ENCODE measurements around the gene WDR27. TPM values are rescaled to one million over a fixed set of nuclear protein-coding genes. Genes with fewer than 3 reads are reported as not detected.
"Not testable (repeated sequence)": the region's sequence is repeated elsewhere in the genome, so short reads cannot be mapped to it uniquely, and the experiment has no call there.

The WDR27 gene
- total RNA-seq, 1 donor from 2014 or later = 59.0 TPM

DNA sequence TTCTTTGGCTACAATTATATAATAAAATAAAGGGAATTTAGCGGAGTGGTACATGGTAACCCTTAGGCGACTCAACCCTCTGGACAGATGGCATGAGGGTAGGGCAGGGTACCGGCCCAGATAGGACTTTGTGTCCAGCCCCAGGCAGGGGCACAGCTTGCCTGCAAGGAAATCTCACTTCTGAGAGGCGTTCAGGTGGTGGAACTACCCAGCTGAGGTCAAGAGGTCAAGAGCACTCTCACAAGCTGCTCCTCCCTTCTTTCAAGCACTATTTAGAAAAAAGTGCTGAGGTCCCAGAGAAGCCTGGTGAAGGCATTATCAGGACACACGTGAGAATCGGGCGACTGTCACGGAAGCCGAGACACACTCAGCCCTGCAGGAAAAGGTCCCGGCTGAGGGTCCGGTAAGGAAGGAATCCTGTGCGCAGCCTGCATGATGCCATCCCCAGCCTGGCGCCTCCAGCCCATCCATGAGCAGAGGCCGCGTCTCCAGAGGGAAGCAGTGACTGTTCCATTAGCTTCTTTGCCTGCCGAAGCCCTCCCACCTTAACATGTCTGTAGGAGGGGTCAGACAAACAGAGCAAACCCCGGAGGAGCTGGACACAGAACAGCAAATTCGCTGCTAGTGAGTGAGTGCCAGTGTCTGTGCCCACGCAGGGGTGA is 54.8 kb downstream of the WDR27 start:
- Mint-ChIP-seq H3K36me3 (ENCODE audit: low read depth, unreplicated experiment) (peaks cover 11% of the 10 kb centered on the region), H3K4me1 (ENCODE audit: unreplicated experiment) (peaks cover 2% of the 10 kb centered on the region), H3K27me3 (ENCODE audit: unreplicated experiment) (peaks cover 5% of the 10 kb centered on the region), H3K27ac (ENCODE audit: unreplicated experiment) (no peak overlapping the region), H3K9me3 (ENCODE audit: unreplicated experiment) (no peaks in the 10 kb centered on the region), H3K4me3 (ENCODE audit: unreplicated experiment) (no peak overlapping the region)
- no peak for DNase-seq (ENCODE audit: low spot score)
- no peak for TF ChIP-seq CTCF (IDR thresholded peaks at IDR 0.05; ENCODE audit: unreplicated experiment)

GRCh38 chr6:169645459-169645858 is 56.4 kb downstream of the WDR27 start:
- H3K27ac Mint-ChIP-seq (ENCODE audit: unreplicated experiment); H3K27me3 Mint-ChIP-seq (ENCODE audit: unreplicated experiment); H3K36me3 Mint-ChIP-seq (ENCODE audit: low read depth, unreplicated experiment); DNase-seq (ENCODE audit: low spot score); H3K4me3 Mint-ChIP-seq (ENCODE audit: unreplicated experiment); H3K9me3 Mint-ChIP-seq (ENCODE audit: unreplicated experiment); H3K4me1 Mint-ChIP-seq (ENCODE audit: unreplicated experiment): not testable (repeated sequence)

DNA sequence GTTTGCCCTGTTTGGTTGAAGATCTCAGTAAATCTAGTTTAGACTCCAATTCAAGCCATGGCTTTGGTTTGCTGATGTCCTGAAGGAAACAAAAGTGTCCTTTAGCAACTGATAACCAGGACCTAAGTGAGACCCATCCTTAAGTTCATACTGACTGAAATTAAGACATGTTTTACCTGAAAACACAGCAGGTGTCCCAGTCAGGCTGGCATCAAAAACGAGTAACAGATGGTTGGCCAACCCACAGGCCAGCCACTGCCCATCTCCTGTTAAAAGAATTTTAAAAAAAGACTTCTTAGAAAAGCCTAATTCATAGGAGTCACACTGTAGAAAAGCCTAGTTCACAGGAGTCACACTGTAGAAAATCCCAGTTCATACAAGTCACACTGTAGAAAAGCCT is 58.3 kb downstream of the WDR27 start:
- Mint-ChIP-seq H3K4me1 (ENCODE audit: unreplicated experiment) (peaks cover 4% of the 10 kb centered on the region), H3K27me3 (ENCODE audit: unreplicated experiment) (peaks cover 7% of the 10 kb centered on the region), H3K36me3 (ENCODE audit: low read depth, unreplicated experiment) (peaks cover 10% of the 10 kb centered on the region), H3K4me3 (ENCODE audit: unreplicated experiment) (no peak overlapping the region), H3K9me3 (ENCODE audit: unreplicated experiment) (no peaks in the 10 kb centered on the region), H3K27ac (ENCODE audit: unreplicated experiment) (no peak overlapping the region)
- TF ChIP-seq CTCF (IDR thresholded peaks at IDR 0.05; ENCODE audit: unreplicated experiment) = no peak
- DNase-seq (ENCODE audit: low spot score) = no peak

- no peaks in the 10 kb centered on the region for H3K9me3 Mint-ChIP-seq (ENCODE audit: unreplicated experiment)
- no peak overlapping the region for H3K27ac Mint-ChIP-seq (ENCODE audit: unreplicated experiment)
- peaks cover 7% of the 10 kb centered on the region for H3K27me3 Mint-ChIP-seq (ENCODE audit: unreplicated experiment)
- H3K4me1 Mint-ChIP-seq (ENCODE audit: unreplicated experiment) = peaks cover 6% of the 10 kb centered on the region
- no peak for DNase-seq (ENCODE audit: low spot score)
- no peak for TF ChIP-seq CTCF (IDR thresholded peaks at IDR 0.05; ENCODE audit: unreplicated experiment)
- H3K4me3 Mint-ChIP-seq (ENCODE audit: unreplicated experiment) = no peak overlapping the region
- H3K36me3 Mint-ChIP-seq (ENCODE audit: low read depth, unreplicated experiment) = peaks cover 12% of the 10 kb centered on the region
Measured at GRCh38 chr6:169642455-169642854, 59.4 kb downstream of the WDR27 start.

DNA sequence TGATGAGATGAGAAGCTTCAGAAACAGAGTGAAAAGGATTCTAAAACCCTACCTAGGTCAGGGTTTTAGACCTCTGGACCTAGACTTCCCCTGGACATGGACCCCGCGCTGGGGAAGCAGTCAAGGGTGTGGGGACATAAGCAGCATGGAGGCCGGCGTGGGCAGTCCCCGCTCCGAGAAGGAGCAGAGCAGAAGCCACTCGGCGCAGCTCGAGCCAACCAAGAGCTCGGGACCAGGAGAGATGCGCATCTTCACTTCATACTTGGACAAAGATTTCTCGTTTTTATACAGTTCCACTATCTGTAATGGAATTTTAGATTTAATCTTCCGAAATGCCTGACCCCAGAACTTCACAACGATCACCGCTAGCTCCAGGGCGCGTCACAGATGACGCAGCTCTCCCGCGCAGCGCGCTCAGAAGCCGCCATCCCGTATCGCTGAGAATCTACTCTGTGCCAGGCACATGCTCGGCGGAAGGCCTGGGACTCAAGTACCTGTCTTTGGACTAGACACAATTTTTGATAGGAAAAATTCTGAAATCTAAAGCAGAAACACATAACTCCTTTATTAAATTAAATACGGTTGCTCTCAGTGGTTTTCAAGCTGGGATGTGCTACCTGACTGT is 60.3 kb downstream of the WDR27 start:
- Mint-ChIP-seq H3K4me1 (ENCODE audit: unreplicated experiment) (peaks cover 15% of the 10 kb centered on the region), H3K9me3 (ENCODE audit: unreplicated experiment) (no peaks in the 10 kb centered on the region), H3K27me3 (ENCODE audit: unreplicated experiment) (peaks cover 7% of the 10 kb centered on the region), H3K36me3 (ENCODE audit: low read depth, unreplicated experiment) (peaks cover 14% of the 10 kb centered on the region), H3K4me3 (ENCODE audit: unreplicated experiment) (no peak overlapping the region), H3K27ac (ENCODE audit: unreplicated experiment) (no peak overlapping the region)
- TF ChIP-seq CTCF (IDR thresholded peaks at IDR 0.05; ENCODE audit: unreplicated experiment) = no peak
- DNase-seq (ENCODE audit: low spot score) = no peak
